ENCODE results near the gene TSPO2. TPM values are rescaled to one million over a fixed set of nuclear protein-coding genes. Genes with fewer than 3 reads are reported as not detected.
"Not testable (repeated sequence)": the region's sequence is repeated elsewhere in the genome, so short reads cannot be mapped to it uniquely, and the experiment has no call there.

Gene TSPO2
- total RNA-seq, 4 donors from 2014 or later = not detected

- DNase-seq (ENCODE audit: extremely low spot score) = no peak
- no peak overlapping the region for H3K4me3 ChIP-seq
- intact Hi-C loops (cut with DNase I) = no loop called here
- whole genome bisulfite sequencing = 41% methylated on average over 3 of the region's 3 CpGs
- no peak overlapping the region for H3K27ac ChIP-seq (replicated peaks in 1 of 4)
- no peak for TF ChIP-seq EP300 (IDR thresholded peaks at IDR 0.05)
- no peak for TF ChIP-seq POLR2AphosphoS5 (IDR thresholded peaks at IDR 0.05)
- peak in 2 of 3 experiments; percentile 12 to 37 for TF ChIP-seq CTCF (IDR thresholded peaks at IDR 0.05)
- TF ChIP-seq POLR2A (IDR thresholded peaks at IDR 0.05; ENCODE audit: low read depth) = no peak
- H3K27me3 ChIP-seq = no peaks in the 10 kb centered on the region
- no peaks in the 10 kb centered on the region for H3K9me3 ChIP-seq
- peaks cover 20 to 29% (median 22%) of the 10 kb centered on the region in 4 donors for H3K4me1 ChIP-seq
- H3K36me3 ChIP-seq = no peaks in the 10 kb centered on the region
Observed at GRCh38 chr6:40999569-40999968, 42.7 kb upstream of the TSPO2 start.

DNA sequence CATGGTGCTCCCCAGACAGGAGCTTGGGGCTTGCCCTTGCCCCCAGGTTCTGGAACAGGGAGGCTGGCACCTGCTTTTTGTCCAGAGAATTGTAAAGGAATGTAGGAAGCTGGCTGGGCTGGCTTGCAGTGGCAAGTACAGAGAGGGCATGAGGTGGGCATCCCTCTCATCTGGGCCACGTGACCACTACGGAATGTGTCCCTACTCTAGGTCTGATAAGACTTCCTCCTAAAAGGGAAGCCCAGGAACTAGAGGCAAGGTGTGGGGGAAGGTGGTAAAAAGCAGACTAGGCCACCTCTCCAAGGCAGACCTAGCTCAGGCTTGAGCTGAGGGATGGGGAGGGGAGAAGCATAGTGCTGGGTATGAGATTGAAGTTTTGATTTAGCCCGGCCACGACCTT lies 42.0 kb upstream of the TSPO2 start:
- Histone ChIP-seq H3K4me3 (no peak overlapping the region), H3K27me3 (no peaks in the 10 kb centered on the region), H3K4me1 (peaks cover 20 to 29% (median 22%) of the 10 kb centered on the region in 4 donors), H3K27ac (replicated peaks in 1 of 4) (no peak overlapping the region), H3K9me3 (no peaks in the 10 kb centered on the region), H3K36me3 (no peaks in the 10 kb centered on the region)
- no peak for DNase-seq (ENCODE audit: extremely low spot score)
- intact Hi-C loops (cut with DNase I) = no loop called here
- TF ChIP-seq POLR2AphosphoS5 (IDR thresholded peaks at IDR 0.05) (no peak), EP300 (IDR thresholded peaks at IDR 0.05) (no peak), POLR2A (IDR thresholded peaks at IDR 0.05; ENCODE audit: low read depth) (no peak), CTCF (IDR thresholded peaks at IDR 0.05) (no peak)
- 84% methylated on average over 4 of the region's 4 CpGs for WGBS

GRCh38 chr6:41002168-41002567 lies 40.1 kb upstream of the TSPO2 start:
- Histone ChIP-seq H3K36me3 (no peaks in the 10 kb centered on the region), H3K27ac (replicated peaks in 1 of 4) (no peak overlapping the region), H3K9me3 (no peaks in the 10 kb centered on the region), H3K4me1 (peaks cover 7 to 13% (median 9%) of the 10 kb centered on the region in 4 donors), H3K27me3 (no peaks in the 10 kb centered on the region), H3K4me3 (no peak overlapping the region)
- intact Hi-C loops (cut with DNase I) = no loop called here
- 93% methylated on average over 3 of the region's 3 CpGs for WGBS
- no peak for DNase-seq (ENCODE audit: extremely low spot score)
- no peak for TF ChIP-seq POLR2AphosphoS5 (IDR thresholded peaks at IDR 0.05)
- no peak for TF ChIP-seq POLR2A (IDR thresholded peaks at IDR 0.05; ENCODE audit: low read depth)
- no peak for TF ChIP-seq EP300 (IDR thresholded peaks at IDR 0.05)
- no peak for TF ChIP-seq CTCF (IDR thresholded peaks at IDR 0.05)

- H3K27me3 ChIP-seq; H3K4me1 ChIP-seq; H3K4me3 ChIP-seq; H3K27ac ChIP-seq (replicated peaks in 1 of 4); H3K36me3 ChIP-seq; H3K9me3 ChIP-seq: not testable (repeated sequence)
- intact Hi-C loops (cut with DNase I) = loop anchor here (2.0 kb wide), 1 partner anchor 61 kb away; no protein-coding TSS in a partner anchor
- 20% methylated on average over 7 of the region's 7 CpGs for WGBS
- TF ChIP-seq CTCF (IDR thresholded peaks at IDR 0.05) = peak; percentile 54 to 69 (median 64)
- peak; percentile 94 for DNase-seq (ENCODE audit: extremely low spot score)
Observed at GRCh38 chr6:41006217-41006616, 36.0 kb upstream of the TSPO2 start.

GRCh38 chr6:41006980-41007379 lies 35.3 kb upstream of the TSPO2 start:
- not testable (repeated sequence) for H3K27ac ChIP-seq (replicated peaks in 1 of 4); H3K27me3 ChIP-seq; H3K9me3 ChIP-seq; H3K4me1 ChIP-seq; H3K4me3 ChIP-seq; H3K36me3 ChIP-seq; DNase-seq (ENCODE audit: extremely low spot score)
- intact Hi-C loops (cut with DNase I) = loop anchor here (2.0 kb wide), 1 partner anchor 60 kb away; no protein-coding TSS in a partner anchor
- WGBS = 95% methylated on average over 4 of the region's 4 CpGs

Measured in esophagus muscularis mucosa (tissue), 4 donors.